PFSK-1 (cell line): Measurements from ENCODE around the gene CCDC196.

Source experiments
- POLR2AphosphoS5 ChIP-seq: IDR thresholded peaks from 2 replicates; pipeline ENCODE4 v1.6.1; 2012; ENCODE audit warnings: low read depth, mild to moderate bottlenecking, control low read depth, low read length, moderate library complexity
- SIN3A ChIP-seq: IDR thresholded peaks from 2 replicates; pipeline ENCODE4 v1.6.1; 2012; ENCODE audit warnings: mild to moderate bottlenecking, low read length, moderate library complexity, borderline replicate concordance; ENCODE audit not compliant: insufficient read depth
- TAF1 ChIP-seq: IDR thresholded peaks from 2 replicates; pipeline ENCODE4 v1.6.1; 2012; ENCODE audit warnings: low read length, control low read depth, borderline replicate concordance; ENCODE audit not compliant: insufficient read depth

- TF ChIP-seq POLR2AphosphoS5 (no peak), TAF1 (no peak), SIN3A (no peak)
These were observed 23.7 kb downstream of the CCDC196 start for GRCh38 chr14:66509874-66510273.
